Stimulated activated CD8-positive, alpha-beta memory T cell treated with anti-CD3 and anti-CD28 coated beads, Interleukin-15, amount 100 ng/mL, for 24 hours (primary cell): ENCODE data around the gene PHLPP2.

Experiments
- DNase-seq: peaks from one replicate; pipeline ENCODE4 v3.0.0-alpha.2; 2020; ENCODE audit warnings: low read depth

Gene PHLPP2

GRCh38 chr16:71724320-71724751 lies at the start of gene PHLPP2:
Gene PHLPP2 (minus strand): TSS chr16:71724701. CDS start chr16:71714795, 9,906 bp downstream.
- no peak for DNase-seq

DNA sequence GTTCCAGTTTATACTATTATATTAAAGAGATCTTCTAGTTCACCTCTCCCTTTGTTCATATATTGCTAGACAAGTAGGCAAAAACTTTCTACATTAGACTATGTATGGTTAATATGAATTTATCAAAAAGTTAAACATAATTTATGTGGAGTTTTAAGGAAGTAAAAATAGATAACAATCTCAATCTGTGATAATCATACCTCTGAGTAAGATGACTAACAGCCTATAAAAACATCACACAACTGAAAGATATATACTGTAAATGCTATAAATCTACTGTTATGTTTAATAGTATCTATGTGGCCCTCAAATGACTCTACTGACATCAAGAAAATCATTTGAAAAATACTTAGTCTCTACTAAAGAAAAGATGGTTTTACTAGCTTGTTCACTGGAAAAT lies 47.1 kb upstream of the PHLPP2 start:
- no peak for DNase-seq

- DNase-seq, result no peak
These were observed 44.7 kb upstream of the PHLPP2 start for GRCh38 chr16:71769222-71769621.

DNA sequence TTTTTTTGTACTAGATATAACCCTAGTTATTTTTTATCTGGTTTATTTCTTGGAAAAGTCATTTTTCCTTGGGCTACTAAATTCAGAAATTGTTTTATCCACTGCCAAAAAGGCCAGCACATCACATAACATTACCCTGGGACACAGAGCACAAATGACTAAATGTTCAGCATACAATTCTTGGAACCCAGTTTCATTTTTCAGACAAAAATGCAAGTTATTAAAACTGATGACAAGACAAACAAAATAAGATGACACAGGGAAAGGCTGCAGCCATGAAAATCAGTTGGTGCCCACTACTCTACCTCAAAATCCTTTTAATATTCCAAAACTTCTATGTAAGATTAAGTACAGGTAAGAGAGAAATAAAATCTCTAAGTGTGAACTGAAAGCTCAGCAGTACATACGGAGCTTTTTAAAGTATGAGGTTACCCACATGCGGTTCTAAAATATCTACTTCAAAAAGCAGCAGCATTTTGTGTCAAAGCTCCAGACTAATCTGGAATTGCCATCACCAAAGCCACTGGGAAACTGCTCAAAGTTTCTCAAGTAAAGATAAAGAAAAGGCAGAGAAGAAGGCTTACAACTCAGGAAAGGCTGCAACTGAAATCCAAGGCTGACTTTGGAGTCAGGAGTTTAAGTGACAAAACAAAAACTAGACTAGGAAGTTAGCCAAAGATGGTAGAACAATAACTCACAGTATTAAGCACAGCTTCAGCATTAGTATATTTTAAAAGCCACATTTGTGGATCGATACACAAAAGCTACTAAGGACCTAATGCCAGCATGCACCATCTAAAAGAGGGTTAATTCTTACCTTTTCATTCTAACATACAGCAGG lies 42.8 kb upstream of the PHLPP2 start:
- no peak for DNase-seq

DNA sequence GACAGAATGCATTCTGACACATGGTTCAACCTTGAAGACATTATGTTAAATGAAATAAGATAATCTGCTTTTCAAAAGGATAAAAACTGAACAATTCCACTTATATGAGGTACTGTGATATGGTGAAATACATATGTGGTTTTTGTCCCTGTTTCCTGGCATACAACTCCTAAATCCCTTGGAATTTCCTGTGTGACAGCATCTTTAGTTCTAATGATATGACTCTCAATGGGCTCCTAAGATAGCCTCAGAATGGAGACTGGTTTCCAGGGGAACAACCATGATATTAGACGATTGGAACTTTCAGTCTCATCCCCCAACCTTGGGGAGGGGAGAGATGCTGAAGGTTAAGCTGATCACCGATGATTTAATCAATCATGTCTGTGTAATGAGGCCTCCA lies 37.7 kb upstream of the PHLPP2 start:
- DNase-seq, result no peak

DNA sequence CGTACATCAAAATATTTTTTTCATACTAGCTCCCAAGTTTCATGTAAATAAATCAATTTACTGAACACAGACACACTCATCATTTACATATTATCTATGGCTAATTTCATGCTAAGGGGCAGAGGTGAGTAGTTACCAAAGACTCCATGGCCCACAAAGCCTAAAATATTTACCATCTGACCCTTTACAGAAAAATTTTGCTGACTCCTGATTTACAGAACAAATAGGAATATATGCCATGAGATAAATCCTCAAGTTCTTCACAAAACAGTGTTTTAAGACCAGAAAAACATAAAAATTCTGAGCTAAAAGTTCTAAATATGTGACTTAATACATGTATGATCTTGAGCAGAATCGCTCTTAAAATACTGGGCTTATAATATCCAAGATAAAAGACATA lies 36.6 kb upstream of the PHLPP2 start:
- no peak for DNase-seq

- DNase-seq, result no peak
These were observed 33.8 kb upstream of the PHLPP2 start for GRCh38 chr16:71758293-71758760.

DNA sequence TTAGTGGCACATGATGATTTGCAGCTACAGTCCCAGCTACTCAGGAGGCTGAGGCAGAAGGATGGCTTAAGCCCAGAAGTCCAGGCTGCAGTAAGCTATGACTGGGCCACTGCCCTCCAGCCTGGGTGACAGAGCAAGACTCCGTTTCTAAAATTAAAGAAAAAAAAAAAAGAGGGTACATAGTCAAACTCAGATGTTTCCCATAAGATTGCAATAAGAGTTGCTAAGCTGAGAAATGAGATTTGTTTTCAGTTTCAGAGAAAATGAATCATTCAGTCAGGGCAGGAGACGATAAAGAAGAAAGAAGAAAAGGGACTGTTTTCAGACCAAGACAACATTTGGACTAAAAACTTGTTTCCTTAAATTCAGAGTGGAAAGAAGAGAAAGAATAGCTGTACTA lies 30.2 kb upstream of the PHLPP2 start:
- no peak for DNase-seq

DNA sequence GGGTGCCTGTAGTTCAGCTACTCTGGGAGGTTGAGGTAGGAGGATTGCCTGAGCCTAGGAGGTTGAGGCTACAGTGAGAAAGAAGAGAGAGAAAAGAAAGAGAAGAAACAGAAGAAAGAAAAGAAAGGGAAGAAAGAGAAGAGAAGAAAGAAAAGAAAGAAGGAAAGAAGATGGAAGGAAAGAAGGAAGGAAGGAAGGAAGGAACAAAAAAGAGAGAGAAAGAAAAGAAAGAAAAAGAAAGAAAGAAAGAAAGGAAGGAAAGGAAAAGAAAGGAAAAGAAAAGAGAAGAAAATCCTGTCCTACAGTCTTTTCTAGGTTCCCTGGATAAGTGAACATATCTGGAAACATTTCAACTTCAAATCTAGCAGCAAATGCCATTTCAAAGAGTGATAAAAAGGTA lies 29.6 kb upstream of the PHLPP2 start:
- no peak for DNase-seq

- no peak for DNase-seq
These were observed 23.7 kb upstream of the PHLPP2 start for GRCh38 chr16:71748226-71748625.

DNA sequence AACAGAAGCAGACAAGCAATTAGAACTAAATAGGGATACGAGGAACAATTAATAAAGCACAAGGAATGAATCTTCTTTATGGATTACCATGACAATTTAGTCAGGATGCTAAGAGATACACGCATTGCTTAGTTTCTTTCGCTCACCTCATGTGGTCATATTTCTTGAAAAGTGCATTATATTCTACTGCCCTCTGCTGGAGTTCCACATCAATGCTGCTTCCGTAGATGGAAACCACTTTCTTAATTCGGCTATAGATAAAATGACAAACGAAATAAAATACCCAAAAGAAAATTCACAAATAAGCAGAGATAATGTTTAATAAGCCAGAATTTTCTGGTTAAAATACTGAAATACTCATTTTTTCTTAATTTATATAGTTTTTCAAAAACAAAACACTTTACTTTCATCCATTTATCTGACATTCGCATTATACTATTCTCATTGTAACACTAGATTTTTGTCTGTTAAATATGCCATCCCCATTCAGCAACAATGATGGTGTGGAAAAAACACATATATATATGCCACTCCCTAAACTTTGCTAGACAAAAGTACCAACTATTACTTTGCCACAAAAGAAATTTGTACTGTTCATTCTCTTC lies 22.0 kb upstream of the PHLPP2 start:
- DNase-seq, result no peak

DNA sequence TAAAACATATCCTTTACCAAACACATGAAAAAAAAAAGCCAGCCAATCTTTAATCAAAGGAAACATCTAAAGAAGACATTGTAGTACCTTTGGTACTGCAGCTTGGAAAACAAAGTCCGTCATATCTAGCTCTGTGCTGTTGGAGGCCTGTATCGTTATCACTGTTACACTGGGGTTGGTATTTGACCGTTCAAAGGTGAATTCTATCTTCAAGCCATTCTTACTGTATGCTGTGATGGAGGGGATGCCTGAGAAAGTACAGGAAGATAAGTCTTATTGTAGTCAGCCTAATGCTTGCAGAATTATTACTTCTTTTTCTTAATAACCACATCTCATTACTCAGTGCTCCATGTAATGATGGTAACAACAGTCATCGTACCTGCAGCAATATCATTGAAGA lies 14.4 kb upstream of the PHLPP2 start:
- DNase-seq, result no peak

DNA sequence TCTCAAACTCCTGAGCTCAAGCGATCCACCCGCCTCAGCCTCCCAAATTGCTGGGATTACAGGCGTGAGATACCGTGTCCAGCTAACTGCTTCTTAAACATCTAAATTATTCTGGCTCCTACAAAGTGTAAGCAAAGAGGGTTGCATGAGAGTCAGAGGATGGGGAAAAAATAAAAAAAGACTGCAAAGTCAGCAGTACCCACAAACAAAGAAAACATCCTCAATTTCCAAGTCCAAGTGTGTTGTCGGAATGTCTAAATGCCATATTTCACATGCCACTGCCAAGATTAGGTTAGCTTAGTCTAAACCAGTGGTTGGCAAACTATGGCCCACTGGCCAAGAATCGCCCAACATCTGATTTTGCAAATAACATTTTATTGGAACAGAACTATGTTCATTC lies 13.0 kb upstream of the PHLPP2 start:
- no peak for DNase-seq

DNA sequence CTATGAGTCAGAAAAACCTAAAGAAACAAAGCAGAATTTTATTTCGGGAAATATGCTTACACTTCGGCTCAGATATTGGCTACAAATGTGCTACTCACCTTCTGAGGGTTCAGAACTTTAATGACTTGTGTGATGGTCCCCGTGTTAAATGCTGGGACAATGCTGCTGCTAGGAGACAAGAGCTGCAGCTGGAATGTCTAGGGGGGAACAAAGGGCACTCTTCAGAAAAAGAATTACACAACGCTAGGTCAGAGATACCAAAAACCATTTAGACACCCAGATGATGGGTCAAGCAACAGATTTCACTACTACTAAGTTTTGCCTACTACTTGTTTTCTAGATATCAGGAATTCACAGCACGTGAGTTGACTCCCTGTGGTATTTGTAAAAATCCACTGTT lies 10.0 kb upstream of the PHLPP2 start:
- no peak for DNase-seq

DNA sequence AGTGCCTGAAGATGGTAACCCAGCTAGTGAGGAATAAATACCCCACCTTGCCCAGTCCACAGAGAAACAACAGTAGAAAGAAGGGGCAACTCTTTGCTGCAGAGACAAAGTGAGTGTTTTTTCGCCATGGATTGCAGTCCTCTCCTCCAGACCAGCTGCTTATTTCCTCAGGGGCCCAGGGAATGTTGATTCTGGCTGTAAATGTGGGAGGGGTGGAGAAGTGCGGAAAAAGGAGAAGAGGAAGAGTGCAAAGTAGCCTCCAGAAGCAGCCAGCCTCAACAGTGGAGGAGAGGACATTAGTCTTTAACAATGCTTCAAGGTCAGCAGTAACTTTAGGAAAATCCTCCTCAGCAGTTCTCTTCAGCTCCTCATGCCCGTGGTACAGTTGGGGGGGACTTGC lies 8.1 kb upstream of the PHLPP2 start:
- DNase-seq, result no peak

- DNase-seq, result no peak
These were observed 3.2 kb upstream of the PHLPP2 start for GRCh38 chr16:71727551-71728324.

DNA sequence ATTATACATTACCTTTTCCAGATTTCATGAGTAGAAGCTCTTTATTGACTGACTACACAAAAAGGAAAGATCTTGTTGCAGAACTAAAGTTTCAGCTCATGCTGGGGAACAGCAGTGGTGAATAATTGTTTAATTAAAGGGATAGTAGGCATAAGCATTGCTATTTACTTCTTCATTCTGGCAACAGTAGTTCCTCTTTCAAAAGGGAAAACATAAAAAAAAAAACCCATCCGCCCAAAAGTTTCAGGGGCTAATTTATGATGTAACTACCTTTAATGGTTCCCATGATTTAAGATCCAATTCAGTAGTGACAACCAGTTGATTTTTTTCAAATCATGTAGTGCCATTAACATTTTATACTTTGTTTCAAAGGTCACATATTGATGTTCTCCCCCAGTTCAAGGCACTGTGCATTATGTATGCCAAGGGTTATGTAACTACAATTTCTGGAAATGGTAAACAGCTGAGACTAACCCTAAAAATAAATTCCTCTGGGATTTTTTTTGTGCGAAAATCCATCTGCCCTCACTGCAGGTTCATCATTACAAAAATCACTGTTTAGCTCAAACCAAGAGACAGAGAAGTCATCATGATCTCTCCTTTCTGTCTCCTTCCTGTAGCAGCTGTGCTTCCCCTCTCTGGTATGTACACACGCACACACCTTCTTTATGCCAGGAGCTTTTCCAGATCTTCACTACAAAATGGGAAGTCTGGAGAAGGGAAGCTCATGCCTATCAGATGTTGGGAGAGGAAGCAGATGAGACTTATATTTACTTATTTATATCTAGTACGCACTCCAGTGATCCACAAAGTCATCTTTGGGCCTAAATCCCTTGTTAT lies 2.2 kb upstream of the PHLPP2 start:
- DNase-seq, result no peak

DNA sequence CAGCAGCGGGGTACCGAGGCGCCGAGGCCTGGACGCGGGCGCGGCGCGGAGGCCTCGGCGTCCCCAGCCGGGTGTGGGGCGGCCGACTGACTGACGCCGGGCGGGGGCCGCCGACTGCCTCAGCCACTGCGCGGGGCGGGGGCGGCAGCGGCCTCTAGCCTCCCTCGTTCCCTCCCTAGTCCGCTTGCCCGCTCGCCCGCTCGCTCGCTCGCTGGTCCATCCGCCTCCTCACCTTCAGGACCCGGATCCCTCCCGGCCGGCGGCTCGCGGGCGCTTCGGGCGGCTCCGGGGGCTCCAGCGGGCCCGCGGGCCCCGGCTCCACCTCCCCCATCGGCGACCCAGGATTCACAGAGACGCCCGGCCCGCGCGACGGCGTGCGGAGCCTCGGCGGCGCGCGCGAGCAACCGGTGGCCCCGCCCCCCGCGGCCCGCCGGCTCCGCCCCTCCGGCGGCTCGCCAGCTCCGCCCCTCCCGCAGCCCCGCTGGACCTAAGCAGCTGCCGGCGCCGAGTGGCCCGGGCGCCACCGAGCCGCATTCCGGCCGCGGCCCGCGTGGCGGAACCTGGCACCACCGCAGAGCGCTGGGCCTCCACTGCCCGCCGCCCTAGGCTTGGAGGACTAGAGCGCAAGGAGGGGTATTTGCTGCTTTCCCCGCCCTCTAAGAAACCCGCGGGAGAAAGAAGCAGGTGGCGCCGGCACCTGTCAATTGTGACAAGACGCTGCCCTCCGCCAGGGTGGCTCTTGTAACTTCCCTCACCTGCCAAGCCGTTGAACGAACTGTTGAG lies 773 bp downstream of the PHLPP2 start:
- DNase-seq, result peak; percentile 67

- DNase-seq, result peak; percentile 16
These were observed 1.5 kb downstream of the PHLPP2 start for GRCh38 chr16:71722801-71723536.

DNA sequence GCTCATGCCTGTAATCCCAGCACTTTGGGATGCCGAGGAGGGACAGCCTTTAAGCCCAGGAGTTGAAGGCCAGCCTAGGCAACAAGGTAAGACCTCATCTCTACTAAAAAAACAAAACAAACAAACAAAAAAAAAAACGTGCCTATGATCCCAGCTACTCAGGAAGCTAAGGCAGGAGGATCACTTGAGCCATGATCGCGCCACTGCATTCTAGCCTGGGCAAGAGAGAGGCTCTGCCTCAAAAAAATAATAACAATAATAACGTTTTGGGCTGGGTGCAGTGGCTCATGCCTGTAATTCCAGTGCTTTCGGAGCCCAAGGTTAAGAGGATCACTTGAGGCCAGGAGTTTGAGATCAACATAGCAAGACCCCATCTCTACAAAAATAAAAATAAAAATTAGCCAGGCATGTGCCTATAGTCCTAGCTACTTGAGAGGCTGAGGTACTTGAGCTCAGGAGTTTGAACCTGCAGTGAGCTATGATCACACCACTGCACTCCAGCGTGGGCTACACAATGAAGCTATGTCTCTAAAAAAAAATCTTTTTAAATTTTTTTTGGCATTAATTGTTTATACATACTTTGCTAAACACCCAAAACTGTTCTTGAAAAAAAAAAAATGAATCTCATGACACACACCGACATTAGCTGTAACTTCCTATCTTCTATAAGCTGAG lies 3.3 kb downstream of the PHLPP2 start:
- no peak for DNase-seq
